Stimulated activated CD8-positive, alpha-beta memory T cell treated with anti-CD3 and anti-CD28 coated beads, Interleukin-12 subunit alpha, Interleukin-12 subunit beta, amount 100 ng/mL, for 4 hours (primary cell): Measurements from ENCODE around the gene TBC1D14.

Experiments
- DNase-seq: peaks from one replicate; pipeline ENCODE4 v3.0.0-alpha.2; 2020; ENCODE audit warnings: low read depth

TBC1D14 gene

DNA sequence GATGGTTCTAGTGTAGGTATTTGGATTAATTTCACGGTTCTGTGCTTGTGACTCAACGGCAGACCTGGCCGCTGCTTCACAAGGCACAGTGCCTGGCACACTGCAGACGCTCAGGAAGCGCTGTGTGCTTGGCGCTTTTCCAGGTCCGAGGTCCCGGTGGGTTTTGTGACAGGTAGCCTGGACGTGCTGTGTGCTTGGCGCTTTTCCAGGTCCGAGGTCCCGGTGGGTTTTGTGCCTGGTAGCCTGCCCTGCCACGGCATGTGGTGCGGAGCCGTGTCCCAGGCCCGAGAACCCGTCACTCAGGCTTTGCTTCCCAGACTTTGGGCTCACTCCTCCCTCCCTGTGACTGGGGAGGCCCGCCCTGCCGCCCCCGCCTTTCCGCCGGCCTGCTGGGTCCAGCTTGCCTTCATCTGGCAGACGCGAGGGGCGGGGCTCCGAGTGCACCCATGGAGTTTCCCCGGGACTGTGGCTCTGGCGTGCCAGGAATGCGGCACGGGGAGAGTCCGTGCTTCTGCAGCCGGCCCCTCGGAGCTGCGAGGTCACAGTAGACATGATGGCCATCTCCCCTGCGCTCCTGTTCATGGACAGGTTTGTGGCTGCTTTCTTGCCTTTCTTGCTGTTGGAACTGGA lies 44.2 kb downstream of the TBC1D14 start:
- no peak for DNase-seq

DNA sequence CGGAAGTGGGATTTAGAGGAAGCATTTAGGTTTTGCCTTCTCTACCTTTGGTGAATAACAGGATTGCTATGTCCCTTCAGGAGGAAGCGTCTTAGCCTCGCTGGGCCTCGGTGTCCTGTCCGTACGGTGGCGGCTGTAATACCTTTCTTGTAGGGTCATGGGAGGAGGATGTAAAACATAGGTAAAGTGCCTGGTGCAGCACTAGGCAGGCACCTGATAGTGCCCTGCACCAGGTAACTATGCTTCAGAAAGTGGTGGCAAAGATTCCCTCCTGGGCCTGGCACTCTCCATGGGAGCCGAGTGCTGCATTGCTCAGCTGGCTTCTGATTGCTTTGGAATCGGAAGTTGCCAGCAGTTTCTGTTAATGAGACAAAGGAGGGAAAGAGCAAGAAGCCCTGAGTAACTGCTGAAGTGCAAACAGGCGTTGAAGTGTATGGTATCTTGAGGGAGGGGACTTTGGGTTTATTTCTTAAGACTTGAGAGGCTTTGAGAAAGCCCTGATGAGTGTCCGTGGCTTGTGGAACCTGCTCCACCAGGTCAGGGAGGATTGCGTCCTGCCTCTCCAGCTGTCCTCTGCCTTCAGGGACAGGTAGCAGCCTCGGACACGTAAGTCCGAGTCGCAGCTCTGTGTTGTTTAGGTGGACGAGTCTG lies 45.8 kb downstream of the TBC1D14 start:
- no peak for DNase-seq

DNA sequence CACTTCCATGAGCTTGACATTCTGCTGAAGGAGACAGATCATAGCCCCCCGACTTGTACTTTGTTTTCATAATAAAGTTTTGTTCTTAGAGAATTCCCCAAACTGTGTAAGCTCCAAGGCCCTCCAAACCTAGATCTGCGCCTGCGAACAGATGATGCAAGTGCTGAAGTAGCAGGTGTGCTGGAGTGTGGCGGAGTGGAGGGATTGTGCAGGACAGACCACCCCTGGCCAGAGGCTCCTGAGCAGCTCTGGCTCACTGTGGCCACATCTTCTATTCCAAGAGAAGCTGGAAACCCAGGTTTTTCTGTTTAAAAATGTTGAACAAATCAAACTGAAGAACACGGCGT lies 46.4 kb downstream of the TBC1D14 start:
- no peak for DNase-seq

DNA sequence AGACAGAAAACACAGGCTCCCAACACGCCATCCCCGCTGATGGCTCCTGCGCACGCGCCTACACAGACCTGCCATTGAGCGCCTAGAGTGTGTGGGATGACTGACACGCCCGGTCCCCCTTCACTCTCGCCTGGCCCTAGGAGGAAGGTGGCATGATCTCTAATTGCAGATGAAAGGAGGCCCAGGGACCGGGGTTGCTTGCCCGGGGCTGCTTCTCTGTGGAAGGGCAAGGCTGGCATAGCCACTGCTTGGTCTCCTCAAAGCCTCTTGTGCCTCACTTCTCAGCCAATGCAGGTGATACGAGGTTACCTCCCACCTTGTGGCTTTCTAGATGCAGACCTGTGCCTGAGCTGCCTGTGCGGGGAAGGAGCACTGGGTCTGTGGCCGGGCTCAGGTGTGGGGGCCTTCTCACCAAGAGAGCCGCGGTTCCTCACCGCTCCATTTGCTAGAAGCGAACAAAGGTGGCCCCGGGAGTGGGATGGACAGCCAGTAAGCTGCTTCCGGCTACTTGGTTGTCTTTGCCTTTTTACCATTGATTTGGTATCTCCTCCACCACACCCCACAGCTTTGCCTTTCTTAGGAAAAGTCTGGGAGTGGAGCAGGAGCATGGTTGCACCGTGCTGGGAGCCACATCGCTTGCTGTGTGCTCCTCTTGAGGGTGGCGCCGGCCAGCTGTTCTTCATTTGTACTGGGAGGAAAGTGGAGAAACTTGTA lies 47.0 kb downstream of the TBC1D14 start:
- no peak for DNase-seq

DNA sequence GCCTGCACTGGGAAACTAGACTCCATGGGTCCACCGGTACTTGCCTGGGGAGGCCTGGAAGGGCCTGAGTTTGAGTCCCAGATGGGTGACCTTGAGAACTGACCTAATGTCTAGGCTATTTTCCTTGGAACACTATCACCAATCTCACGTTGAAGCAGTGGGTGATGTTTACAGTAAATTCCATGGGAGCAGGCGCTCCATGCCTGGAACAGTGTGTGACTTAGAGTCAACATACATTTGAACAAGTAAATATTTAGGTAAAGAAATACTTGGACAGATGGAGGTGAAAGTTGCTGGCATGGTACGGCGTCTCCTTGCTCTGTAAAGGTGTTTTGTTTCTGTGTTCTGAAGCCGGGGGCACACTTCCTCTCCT lies 47.5 kb downstream of the TBC1D14 start:
- no peak for DNase-seq

DNA sequence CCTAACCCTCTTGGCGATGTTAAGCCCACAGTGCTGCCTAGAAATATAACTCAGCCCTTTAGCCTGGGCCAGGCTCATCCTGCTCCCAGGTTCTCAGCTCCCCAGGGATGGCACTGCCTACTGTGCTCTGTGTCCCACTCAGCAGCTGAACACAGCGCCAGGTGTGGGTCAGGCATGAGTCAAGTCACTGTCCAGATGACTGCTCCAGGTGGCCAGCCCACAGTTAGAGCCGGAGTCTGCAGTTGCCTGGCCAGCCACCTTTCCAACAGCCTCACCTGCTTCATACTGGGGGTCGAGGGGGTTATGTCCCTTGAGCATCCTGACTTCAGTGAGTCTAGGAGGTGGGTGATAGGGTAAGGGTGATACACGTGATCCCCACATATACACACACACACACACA lies 48.4 kb downstream of the TBC1D14 start:
- no peak for DNase-seq

DNA sequence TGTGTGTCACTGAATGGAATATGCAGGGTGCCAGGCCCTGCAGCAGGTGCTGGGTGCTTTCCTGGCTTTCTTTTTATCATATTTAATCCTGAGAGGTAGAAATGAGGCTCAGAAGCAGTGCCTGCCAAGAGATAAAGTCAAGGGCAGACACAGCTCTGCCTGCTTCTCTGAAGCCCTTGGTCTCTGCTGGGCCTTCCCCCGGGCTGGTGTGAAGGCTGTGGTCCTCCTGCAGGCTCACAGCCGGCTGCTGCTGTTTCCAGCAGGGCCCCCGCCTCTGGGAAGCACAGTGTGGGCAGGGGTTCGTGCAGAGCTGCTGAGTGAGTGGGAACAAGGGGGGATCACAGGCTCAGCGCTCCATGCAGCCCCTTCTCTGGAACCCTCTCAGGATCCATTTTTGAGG lies 49.6 kb downstream of the TBC1D14 start:
- no peak for DNase-seq

DNA sequence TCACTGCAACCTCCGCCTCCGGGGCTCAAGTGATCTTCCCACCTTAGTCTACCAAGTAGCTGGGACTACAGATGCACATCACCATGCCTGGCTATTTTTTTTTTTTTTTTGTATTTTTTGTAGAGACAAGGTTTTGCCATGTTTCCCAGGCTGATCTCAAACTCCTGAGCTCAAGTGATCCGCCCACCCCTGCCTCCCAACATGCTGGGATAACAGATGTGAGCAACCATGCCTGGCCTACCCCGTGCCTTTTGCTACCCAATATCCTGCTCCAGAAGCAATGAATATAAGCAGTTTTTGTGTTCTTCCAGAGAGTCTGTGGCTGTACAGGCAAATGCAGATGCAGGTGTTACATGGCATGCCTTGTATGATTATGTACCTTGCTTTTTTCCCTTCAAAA lies 50.5 kb downstream of the TBC1D14 start:
- DNase-seq = no peak

DNA sequence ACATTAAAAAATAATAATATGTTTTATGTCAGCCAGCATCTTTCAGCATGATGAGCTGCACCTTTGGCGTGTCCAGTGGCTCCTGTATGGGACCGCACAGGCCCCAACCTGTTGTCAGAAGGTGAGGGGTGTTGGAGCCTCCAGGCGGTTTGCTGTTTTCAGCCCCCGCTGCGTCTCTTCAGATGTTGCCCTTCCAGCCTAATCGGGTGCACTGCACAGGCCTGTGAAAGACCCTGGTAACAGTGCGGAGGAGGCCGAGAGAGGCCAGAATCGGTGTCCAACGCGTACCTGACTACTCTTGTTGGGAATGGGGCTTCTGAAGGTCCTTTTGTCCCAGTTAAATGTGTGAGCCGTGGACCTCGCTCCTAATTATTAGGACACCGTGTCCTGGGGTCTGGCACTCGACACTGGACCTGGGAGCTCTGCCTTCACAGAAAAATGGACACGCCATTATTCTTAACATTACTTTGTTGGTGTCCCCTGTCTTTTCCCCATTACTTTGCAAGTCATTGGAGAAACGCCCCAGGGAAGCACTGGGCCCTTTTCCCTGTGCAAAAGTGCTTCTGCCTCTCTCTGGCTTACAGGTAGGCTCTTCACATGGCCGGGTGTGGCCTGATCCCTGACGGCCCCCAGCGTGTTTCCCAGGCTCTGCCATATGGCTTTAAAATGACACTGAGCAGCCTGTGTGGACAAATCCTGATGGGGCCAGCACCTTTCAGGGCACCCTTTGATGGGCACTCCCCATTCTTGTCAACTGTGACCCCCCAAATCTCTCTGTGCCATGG lies 51.2 kb downstream of the TBC1D14 start:
- no peak for DNase-seq

DNA sequence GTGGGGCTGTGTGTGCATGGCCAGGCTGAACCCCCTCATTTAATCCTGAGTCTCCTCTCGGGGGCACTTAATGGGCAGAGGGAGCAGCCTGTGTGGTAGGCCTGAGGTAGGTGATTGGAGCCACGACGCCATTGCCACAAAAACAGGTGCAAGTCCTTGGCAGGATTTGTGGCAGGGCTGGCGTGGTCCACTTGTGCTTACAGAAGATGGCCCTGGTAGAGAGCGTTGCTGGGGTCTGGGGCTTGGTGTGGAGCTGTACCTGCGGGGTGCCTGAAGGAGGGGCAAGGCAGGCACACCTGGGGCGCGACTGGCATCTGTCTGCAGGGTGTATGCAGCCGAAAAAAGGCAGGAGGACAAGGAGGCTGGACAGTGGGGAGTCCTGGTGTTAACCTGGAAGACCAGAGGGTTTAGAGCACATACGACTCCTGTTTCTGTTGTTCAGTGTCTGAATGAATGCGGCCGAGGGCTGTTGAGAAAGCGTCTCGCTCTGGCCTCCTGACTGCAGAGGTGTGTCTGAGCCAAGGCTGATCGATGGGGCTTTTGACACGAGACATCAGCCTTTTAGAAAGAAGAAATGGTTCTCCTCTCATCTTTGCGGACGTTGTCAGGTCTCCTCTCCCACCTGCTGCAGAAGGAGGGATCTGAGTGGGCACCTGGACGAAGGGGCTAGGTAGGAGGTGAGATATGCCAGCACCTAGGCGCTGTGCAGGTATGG lies 52.0 kb downstream of the TBC1D14 start:
- no peak for DNase-seq

DNA sequence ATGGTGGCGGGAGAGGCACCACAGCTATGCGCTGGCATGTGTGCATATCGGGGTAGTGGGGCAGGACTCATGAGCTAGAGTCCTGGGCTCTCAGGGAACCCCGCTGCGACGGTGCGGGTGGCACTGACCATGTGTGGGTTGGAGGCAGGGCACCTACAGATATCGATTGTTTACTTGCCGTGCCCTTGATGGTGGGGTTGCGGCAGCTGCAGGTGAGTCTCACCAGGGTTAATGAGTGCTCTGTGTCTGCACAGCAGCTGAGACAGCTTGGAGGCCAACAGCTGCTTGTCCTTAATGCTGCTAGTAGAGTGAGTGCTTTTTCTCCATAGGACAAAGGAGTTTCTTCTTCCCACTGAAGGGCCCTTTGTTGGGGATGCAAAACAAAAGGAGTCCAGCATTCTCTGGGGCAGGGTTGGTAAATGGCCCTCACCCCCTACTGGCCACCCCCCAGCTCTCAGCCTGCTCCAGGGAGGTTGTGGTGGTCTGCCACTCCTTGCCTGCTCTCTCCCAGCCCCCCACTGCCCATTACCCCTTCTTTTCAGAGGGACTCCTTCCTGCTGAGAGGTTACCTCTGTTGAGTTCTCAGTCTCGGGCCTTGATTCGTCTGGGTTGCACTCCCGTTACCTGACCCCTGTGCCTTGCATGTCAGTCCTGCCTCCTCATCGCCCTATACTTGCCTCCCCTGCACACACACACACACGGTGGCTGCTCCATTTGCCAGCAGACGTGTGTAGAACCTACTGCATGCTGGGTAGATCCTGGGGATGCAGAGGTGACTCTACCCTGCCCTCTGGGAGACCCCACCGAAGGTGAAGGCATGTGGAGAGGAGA lies 52.8 kb downstream of the TBC1D14 start:
- no peak for DNase-seq

DNA sequence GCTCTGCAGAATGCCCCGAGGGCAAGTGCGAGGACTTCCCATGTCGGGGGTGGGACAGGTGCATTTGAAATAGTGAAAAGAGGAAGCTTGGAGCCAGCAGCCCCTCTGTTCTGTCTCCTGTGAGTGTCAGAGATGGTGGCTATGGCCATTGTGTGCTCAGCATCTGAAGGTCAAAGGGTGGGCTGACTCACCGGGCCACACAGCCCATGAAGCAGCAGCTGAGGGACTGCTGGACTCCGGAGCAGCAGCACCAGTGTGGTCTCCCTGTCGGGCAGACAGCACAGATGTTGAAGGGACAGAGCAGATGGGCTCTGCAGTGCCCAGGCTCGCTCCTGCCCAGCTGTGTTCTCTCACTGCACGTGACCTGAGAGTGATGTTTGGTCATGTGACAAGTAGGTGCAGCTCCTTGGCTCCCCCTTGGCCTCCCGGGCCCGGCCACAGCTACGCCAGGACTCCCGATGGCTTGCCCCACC lies 53.5 kb downstream of the TBC1D14 start:
- DNase-seq = no peak

DNA sequence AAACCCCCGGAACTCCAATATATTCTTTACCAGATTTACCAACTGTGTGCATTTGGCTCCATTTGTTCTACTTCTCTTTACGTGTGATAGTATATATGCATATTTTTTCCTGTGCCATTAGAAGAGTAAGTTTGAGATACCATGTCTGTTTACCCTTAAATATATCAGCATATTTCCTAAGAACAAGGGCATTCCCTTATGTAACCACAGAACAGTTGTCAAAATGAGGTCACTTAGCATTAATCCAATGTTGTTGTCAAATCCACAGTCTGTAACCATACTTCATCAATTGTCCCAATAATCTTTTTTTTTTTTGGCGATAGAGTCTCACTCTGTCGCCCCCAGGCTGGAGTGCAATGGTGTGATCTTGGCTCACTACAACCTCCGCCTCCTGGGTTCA lies 55.2 kb downstream of the TBC1D14 start:
- no peak for DNase-seq

DNA sequence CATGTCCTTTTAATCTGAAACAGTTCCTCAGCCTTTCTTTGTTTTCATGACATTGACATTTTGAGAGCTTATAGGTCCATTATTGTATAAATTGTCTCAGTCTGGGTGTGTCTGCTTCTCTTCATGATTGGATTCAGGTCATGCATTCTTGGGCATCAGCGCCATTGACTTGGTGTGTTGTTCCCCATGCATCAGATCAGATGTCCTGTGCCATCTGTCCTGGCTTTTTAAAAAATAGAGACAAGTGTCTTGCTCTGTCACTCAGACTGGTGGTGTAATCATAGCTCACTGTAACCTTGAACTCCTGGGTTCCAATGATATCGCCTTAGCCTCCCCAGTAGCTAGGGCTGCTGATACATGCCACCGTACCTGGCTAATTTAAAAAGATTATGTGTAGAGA lies 55.7 kb downstream of the TBC1D14 start:
- no peak for DNase-seq

DNA sequence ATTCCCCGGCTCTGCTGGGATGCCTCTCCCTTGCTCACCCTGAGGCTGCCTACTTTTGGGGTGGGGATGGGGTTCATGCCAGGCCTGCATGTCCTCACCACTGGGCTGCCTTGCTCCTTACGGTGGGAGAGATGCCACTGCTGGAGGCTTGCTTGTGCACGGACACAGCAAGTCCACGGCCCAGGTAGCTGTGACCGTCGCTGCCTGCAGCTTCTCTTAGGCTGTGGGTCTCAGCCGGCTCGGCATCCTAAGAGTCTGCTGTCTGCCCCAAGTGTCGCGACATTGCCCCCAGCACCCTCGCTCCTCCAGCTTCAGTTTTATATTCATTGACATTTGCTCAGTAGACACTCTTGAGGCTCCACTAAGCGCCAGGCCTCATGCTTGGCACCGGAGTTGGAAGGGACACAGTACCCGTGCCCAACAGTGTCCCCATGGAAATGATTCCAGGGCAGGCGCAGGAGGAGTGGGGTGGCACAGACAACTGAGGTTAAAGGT lies 58.3 kb downstream of the TBC1D14 start:
- DNase-seq = no peak

DNA sequence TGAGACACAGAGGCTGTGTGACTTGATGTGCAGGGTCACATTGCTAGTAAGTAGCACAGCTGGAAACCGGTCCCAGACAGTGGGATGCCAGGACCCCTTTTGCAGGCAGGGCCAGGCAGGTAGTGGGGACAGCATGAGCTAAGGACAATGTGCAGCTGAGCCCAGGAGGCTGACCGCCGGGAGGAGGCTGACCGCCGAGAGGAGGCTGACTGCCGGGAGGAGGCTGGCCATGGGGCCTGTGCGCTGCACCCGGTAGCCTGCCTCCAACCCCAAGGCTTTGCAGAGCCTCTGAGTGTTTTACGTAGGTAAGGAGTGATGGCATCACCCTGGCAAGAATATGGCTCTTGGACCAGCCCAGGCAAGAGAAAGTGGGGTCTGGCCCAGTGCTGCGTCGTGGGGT lies 58.9 kb downstream of the TBC1D14 start:
- DNase-seq = no peak

DNA sequence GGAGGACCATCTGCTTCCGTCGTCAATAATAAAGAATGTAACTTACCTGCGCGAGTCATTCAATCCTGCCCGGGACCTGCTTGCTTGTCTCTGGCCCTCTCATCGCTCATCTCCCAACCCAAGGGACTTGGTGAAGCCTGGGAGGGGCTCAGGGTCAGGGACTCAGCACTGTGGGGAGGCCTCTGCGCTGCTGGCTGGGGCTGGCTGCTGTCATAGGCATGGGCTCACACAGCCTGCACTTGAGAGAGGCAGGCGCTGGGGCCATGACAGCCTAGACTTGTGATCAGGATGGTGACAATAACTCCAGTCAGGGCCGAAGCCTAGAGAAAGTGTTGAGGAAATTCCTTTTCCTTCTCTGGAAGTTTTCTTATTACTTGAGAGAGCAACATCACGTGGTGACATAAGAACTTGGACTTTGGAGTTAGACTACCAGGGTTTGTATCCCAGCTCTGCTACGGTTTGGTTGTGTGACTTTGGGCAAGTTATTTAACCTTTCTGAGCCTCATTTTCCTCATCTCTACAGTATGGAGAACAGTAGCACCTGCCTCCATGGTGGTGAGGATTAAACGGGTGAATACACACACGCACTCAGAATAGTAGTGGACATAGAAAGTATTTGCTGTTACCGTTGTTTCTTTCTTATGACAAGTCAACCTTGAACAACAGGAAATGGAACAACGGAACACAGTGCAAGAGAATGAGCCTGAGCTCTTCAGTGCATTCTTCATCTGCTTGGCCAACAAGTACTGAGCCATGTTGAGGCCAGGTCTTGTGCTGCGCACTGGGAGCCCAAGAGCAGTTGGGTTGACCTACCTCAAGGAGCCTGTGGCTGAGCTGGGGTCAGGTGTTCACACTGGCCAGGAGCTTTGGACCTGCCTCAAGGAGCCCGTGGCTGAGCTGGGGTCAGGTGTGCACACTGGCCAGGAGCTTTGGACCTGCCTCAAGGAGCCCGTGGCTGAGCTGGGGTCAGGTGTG lies 60.5 kb downstream of the TBC1D14 start:
- DNase-seq = no peak

DNA sequence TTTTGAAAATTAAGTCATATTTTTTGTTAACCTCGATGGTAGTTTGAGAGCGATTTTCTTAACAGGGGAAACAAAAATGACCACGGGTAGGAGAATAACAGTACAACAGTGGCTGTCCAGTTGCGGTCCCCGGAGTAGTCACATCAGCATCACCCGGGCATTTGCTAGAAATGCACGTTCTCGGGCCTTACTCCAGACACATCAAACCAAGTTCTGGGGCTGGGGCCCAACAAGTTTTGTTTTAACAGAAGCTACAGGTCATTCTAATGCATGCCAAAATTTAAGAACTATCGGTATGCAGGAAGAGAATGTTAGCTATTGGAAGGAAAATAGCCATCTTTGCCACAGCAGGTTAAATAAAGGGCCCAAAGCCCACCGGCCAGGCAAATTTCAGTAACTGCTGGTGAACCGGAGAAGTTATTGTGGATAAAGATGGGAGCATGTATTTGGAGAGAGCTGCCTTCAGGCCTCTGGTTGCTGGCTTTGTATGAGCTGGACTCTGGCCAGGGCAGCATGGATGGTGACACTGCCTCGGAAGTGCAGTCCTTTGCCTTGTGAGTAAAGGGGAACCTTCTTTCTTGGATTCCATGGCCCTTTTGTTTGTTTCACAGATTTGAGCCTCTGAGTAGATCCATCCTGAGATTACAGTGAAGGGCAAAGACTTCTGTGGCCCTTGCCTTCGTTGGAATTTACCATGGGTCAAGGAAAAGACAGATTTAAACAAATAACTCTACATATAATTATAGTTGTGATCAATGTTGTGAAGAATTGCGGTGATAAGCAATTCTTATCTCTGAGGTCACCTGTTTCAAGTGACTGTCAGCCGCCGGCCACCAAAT lies 62.1 kb downstream of the TBC1D14 start:
- no peak for DNase-seq

DNA sequence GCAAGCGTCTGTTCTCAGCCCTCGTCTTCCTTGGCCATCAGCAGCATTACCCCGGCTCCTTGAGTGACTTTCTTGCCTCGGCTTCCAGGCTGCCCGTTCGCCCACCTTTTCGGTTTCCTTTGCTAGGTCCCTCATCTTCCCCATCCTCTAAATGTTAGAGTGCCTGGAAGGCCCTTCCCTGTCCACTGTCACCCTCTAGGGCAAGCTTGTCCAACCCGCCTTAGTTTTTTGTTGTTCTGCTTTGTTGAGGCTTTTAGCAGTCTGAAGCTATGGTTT lies 62.7 kb downstream of the TBC1D14 start:
- no peak for DNase-seq
